ENCODE data around the gene TTLL5.

TTLL5 gene, protein sequence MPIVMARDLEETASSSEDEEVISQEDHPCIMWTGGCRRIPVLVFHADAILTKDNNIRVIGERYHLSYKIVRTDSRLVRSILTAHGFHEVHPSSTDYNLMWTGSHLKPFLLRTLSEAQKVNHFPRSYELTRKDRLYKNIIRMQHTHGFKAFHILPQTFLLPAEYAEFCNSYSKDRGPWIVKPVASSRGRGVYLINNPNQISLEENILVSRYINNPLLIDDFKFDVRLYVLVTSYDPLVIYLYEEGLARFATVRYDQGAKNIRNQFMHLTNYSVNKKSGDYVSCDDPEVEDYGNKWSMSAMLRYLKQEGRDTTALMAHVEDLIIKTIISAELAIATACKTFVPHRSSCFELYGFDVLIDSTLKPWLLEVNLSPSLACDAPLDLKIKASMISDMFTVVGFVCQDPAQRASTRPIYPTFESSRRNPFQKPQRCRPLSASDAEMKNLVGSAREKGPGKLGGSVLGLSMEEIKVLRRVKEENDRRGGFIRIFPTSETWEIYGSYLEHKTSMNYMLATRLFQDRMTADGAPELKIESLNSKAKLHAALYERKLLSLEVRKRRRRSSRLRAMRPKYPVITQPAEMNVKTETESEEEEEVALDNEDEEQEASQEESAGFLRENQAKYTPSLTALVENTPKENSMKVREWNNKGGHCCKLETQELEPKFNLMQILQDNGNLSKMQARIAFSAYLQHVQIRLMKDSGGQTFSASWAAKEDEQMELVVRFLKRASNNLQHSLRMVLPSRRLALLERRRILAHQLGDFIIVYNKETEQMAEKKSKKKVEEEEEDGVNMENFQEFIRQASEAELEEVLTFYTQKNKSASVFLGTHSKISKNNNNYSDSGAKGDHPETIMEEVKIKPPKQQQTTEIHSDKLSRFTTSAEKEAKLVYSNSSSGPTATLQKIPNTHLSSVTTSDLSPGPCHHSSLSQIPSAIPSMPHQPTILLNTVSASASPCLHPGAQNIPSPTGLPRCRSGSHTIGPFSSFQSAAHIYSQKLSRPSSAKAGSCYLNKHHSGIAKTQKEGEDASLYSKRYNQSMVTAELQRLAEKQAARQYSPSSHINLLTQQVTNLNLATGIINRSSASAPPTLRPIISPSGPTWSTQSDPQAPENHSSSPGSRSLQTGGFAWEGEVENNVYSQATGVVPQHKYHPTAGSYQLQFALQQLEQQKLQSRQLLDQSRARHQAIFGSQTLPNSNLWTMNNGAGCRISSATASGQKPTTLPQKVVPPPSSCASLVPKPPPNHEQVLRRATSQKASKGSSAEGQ (N-terminal part only)

DNA sequence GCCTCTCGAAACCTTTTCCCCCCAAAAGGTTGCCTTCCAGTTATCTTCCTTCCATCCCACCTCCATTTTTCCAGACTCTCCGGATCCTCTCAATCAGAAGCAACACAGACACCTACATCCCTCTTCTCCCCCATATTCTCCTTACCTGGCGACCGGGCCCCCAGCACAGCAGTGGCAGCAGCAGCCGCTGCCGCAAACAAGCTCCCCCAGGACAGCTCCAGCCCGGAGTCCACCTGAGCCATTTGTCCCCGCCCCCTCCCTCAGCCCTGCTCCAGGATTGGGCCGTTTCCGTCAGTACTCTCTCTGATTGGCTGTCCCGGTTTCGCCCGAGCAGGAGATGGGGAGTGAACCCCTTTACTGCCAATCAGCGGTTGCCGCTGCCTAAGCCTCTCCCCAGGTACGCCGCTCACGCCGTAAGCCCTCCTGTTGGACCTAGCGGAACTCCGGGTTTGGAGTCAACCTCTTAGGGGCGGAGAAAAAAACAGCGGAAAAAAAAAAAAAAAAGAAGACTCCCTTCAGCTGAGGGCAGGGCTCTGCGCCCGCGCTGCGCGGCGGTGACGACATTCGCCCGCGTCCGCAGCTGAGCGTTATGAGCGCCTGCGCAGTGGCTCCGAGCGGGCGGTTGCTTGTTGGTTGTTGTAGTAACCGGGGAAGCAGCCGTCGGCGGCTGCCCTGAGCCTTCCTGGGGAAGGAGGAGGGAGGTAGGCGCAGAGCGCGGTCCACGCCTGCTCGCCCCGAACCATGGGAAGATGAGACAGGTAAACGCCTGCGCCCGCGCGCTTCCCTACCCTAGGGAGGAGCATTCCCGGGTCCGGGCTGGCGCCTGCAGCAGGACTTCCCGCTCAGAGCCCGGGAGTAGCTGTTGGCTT lies at the start of gene TTLL5, which contains the start of gene ERG28:
Gene TTLL5, plus strand, starts transcription at position 617 of the 869 bp plus-strand sequence. CDS start 1,904 bp downstream, outside the sequence.
Gene ERG28, minus strand, starts transcription at position 247 of the 869 bp plus-strand sequence. CDS start 3,374 bp downstream, outside the sequence.
- peak; percentile 99 for DNase-seq (ENCODE audit: low read depth)

DNA sequence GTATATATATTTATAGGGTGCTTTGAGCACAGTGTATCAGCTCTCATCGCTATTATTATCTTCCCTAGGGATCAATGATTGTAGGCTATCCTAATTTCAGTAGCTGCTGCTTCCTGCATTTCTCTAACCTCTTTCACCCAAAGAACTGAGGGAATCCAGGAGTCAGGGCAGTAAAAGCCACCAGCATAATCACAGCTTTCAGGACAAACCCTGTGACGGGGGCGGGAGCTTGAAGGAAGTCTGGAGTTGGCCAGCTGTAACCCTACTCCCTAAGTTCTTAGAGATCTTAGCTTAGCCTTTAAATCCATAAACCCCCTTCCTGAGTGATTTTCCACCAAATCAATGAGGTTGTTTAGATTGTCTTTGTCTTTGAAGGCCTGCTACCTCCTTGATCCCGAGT lies 48.9 kb upstream of the TTLL5 start:
- no peak for DNase-seq (ENCODE audit: low read depth)

DNA sequence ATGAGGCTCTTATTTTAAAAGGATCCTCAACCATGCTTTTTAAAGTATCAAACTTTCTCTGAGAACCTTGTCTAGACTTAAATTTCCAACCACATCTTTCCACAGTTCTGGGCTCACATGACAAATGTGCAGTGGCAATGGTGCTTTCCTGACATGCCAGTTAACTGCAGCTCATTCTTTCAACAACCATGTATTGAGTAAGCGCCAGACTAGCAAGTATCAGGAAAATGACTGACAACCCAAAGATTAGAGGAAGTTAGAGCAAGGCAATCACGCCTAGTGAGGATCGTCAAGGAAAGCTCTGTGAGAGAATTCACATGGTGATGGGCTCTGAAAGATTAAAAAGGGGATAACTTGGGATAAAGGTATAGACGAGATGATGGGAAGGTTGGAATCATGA lies 46.9 kb upstream of the TTLL5 start:
- DNase-seq (ENCODE audit: low read depth): no peak

DNA sequence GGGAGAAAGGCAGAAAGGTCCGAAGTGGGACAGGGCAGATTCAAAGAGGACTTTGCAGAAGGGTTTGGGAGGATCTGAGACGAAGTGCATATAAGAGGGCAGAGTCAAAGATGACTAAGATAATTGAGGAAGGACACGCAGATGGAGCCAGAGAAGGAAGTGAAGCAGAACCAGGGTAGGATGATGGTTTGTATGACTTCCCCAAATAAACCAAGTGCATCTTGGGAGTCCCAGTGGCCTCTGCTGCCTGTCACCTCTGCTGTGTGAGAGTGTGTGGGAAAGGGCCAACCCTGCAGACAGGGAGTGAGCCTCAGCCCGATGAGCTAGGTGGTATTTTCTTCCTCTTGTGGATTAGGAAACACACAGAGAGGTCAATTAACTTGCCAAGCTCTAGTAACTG lies 45.8 kb upstream of the TTLL5 start:
- no peak for DNase-seq (ENCODE audit: low read depth)

DNA sequence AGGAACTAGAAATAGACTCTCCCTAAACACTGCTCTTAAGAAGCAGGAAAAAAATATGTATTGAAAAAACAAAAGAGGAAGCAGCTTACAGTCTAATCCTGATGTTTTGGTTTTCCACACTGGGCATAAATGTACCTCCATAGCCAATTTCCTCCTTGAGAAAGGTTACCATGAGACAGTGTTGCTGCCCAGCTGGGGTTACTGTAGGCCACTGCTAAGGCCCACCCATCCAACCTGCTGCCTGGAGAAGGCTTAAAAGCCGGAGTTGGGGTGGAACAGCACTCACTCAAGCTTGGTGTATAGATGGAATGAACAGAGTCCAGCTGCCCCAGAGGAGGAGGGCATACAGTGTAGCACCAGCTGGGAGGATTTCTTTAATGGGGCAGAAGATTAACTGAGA lies 41.5 kb upstream of the TTLL5 start:
- no peak for DNase-seq (ENCODE audit: low read depth)

DNA sequence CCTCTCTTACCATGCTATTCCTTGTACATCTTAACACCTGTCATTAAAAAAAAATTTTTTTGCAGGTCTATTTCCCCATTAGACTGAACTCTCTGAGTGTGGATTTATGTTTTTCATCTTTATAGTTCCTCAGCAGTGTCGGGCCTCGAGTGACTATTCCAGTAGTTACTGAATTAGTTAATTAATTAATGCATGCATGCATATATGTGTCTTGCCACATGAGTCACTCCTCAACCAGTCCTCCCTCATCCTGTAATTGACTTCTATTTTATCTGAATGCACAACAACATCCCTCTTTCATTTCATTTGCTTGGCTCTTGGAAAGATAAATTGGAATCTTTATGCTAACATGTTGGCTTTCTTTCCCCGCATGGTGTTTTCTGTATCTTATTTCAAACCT lies 36.0 kb upstream of the TTLL5 start:
- no peak for DNase-seq (ENCODE audit: low read depth)

DNA sequence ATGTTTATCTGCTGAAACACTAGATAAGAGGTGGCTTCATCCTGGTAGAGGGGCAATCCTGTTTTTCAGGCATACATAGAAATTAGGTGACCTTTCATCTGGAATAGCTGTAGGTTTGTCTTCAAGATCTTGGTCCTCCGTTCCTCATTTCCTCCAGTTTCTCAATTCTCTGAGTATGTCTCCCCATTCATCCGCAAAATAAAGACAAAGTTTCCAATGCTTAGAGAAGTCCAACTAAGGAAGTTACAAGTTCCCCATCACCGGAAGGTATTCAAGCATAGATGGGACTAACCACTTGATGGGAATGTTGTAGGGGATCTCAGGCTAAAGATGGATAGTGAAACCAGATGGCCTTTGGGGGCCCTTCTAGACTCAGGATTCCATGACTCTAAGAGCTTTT lies 34.6 kb upstream of the TTLL5 start:
- DNase-seq (ENCODE audit: low read depth): no peak

DNA sequence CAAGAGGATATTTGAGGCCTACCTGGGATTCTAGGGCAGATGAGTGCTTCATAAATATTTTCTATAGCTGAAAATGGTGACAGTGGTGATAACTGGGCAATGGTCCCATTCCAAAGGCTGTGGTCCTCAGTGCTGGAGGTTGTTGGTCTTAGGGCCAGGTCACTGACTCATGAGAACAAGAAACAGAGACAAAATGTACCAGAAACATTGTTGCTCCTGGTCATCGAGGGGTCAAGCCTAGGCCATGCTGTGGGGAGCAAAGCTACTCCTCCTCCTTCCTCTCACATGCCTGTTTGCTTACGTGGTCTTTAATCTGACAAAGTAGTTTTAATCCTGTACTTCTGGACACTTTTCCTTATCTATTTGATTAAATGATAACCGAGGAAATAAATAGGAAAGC lies 34.2 kb upstream of the TTLL5 start:
- no peak for DNase-seq (ENCODE audit: low read depth)

DNA sequence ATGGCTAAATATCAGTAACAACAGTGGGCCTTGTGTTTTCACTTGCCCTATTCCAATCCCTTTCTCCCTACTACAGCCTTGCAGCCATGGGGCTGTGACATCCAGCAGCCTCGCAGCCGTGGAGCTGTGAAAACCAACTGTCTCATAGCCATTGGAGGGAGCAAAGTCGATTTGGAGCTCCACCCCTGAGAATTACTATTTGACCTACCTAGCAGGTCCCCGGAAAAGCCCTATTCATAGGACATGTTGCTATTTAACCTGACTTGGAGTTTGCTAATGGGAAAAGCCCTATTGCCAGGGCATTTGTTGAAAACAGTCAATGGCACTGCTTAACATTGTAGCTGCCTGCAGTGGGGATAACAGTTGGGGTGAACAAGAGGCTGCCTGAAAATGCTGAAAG lies 33.6 kb upstream of the TTLL5 start:
- no peak for DNase-seq (ENCODE audit: low read depth)

DNA sequence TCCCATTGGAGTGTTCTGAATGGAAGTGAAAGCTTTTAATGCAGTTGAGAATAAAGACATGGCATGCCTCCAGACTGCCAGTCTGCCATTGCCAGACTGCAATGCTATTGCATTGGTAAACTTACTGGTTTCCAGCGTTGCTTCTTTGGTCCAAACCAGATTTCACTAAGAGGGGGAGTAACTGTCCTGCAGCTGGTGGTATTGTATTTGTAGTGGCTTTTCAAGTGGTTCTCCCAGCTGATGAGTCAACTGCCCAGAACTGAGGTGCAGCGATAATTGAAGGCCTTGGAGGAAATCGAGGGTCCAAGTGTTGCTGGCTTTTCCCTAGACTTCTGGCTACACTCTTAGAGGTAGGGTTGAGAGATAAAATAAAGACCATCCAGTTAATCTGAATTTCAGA lies 32.2 kb upstream of the TTLL5 start:
- no peak for DNase-seq (ENCODE audit: low read depth)

DNA sequence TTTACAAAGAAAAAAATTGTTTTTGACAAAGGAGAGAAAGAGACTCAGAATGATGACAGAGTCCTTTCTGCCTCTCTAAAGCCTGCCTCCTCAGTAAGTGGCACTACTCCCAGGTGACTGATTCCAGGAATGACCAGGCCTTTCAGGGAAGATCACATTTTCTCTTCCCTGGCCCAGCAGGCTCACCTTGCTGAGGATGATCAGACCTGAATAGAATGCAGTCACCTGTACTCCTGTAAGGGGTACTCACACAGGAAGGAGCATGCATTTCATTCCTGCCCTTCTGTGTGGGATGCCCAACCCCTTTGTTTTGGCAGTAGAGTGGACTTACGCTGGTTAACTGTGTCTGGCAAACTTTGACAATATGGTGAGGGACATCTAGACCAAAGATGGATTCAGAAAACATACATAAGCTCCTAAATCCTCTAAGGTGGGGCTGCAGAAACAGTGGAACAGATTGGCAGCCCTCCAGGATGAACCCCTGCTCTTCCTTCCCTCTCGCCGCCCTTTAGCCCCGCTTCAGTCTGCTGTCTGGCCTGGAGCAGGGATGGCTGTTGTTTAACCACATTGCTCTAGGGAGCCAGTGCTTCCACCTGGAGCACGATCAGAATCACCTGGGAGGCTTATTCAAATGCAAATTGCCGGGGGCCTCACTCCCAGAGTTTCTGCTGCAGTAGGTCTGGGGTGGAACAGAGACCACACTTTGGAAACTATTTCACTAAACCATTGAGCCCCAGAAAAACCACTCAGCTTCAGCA lies 30.2 kb upstream of the TTLL5 start:
- DNase-seq (ENCODE audit: low read depth): no peak

DNA sequence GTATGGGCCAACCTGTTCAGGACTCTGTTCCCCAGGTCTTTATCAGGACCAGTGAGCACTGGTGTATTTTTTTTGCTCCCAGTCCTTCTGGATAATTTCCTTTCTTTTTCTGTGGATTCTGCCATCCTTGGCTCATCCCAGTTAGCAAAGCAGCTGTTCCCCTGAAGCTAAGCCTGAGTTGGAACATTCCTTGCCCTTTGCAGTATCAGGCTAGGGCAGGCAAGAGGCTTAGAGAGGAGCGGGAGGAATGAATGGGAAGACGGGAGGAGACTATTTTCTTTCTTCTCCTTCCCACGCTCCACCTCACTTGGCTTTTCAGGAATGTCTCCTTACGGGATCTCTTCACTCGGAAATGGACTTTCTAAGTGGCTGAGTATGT lies 29.6 kb upstream of the TTLL5 start:
- DNase-seq (ENCODE audit: low read depth): peak; percentile 45

DNA sequence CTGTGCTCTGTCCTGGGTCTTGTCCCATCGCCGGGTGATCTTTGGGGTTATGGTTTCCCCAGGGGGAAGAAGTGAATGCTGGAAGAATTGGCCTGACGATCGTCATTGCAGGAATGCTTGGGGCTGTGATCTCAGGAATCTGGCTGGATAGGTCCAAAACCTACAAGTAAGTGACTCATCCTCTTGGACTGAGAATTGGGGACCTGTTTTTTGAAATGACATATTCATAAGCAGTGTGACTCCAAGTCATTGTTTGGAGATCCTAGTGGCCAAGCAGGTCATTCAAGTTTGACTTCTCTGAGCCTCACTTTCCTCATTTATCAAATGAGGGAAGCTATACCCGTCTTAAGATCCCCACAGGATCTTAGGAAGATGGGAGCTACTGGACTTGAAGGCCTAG lies 26.2 kb upstream of the TTLL5 start:
- peak; percentile 5 for DNase-seq (ENCODE audit: low read depth)

DNA sequence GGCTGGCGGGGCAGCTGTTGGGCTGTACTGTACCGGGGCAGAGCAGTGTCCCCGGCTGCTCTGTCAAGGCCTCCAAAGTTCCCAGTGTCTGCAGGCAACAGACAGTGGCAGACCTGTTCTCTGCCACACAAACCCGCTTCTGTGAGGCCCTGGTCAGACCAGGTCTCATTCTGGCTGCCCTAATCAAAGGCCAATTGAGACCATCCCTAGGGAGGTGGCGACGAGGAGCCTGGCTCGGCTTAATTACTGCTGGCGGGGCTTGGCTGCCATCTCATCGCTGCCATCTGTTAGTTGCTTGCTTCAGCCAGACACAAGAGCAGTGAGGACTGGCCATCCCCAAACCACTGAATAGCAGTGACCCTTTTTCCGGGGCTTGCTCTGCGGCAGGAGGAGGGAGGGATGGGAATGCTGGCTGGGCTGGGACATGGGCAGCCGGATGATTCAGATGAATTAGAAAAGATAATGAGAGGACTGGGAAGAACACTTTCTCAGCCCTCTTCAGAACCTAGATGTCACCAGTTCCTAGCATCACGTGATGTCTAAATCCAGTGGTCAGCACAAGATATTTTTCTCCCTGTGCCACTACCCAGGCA lies 24.9 kb upstream of the TTLL5 start:
- peak; percentile 86 for DNase-seq (ENCODE audit: low read depth)

DNA sequence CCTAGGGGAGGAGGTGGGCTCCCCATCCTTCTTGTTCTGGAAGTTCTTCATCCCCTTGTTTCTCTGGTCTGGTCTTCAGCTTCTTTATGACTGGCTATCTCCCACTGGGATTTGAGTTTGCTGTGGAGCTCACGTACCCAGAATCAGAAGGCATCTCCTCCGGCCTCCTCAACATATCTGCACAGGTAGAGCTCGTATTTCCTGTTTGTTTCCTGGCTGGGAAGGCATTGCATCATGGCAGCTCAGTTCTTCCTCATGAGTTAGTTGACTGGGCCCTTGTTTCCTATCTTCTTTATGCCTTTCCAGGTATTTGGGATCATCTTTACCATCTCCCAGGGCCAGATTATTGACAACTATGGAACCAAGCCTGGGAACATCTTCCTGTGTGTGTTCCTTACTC lies 20.2 kb upstream of the TTLL5 start:
- no peak for DNase-seq (ENCODE audit: low read depth)

DNA sequence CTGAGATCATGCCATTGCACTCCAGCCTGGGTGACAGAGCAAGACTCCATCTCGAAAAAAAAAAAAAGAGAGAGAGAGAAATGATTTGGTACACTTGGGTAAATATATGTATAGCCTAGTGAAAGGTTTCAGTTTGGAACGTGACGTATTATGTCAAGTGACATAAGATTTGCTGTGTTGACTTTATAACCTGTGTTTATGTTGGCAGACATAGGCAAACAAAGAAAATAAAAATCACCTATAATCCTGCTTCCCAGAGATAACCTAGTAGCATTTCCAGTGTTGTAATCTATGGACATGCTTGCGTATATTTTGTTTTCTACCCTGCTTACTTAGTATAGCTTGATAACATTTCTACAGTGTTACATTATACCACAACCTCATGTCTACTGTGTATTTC lies 17.1 kb upstream of the TTLL5 start:
- DNase-seq (ENCODE audit: low read depth): no peak

DNA sequence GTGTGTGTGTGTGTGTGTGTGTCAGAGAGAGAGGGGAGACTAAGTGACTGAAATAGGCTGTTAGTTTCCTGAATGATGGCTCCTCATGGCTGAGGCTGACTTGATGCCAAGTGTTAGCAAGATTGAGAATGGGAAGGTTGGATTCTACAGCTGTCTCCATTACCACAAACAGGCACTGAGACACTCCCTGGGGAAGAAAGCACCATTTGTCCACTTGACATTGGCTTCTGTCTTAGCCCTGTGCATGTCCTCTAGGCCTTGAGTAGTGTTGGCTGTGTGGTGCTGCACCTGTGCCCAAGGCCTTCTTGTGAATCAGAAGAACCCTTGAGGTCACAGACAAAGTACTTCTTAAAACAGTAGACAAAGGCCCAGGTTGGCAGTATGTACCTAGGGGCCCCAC lies 16.0 kb upstream of the TTLL5 start:
- no peak for DNase-seq (ENCODE audit: low read depth)

DNA sequence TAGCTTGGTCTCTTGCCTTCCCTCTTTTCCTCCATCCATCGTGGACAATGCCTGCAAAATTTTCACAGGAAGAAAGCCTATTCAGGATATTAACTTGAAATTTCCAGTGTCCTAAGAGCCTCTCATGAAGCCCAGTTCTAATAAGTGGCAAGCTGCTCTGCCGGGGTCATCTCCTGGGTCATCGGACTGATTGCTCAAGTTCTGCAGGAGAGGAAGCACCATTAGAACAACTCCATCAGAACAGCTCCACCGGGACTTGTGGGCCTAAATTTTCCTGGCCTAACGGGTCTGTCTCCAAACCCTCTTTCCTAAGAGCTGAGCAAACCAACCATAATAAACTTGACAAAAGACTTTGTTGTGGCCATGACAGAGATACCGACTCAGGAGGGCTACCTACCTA lies 14.3 kb upstream of the TTLL5 start:
- no peak for DNase-seq (ENCODE audit: low read depth)

DNA sequence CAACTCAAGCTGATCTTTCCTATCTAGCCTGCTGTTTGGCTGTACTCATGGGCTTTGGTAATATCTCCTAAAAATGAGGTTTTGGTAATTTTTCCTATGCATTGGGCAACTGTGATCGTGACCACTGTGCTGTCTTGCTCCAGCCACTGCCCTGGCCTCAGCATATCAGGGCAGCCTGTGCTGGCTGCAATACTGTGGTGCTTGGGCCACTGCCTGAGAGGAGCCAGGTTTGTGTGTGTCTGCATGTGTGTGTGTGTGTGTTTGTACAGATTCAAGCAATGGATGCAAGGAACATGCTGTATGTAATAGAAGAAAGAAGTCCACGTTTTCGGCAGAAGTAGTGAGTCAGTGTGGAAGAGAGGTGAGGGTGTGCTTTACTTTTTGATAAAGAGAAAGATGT lies 13.4 kb upstream of the TTLL5 start:
- DNase-seq (ENCODE audit: low read depth): no peak

Measured in EH (cell line).